GM21447 (cell line): ENCODE data around the gene STARD13.

ENCODE experiments used
- ATAC-seq: cut with Tn5 transposase; IDR thresholded peaks from one replicate; pipeline ENCODE4 v1.9.1; 2021; ENCODE audit not compliant: unreplicated experiment

STARD13 gene

GRCh38 chr13:33125821-33126570 lies 159.6 kb downstream of the STARD13 start:
- no peak for ATAC-seq

- ATAC-seq: no peak
Observed at GRCh38 chr13:33123066-33123859, 162.3 kb downstream of the STARD13 start.

- ATAC-seq: no peak
Observed at GRCh38 chr13:33119856-33120543, 165.6 kb downstream of the STARD13 start.

GRCh38 chr13:33119022-33119781 lies 166.4 kb downstream of the STARD13 start:
- no peak for ATAC-seq

- ATAC-seq: no peak
Observed at GRCh38 chr13:33116321-33117010, 169.1 kb downstream of the STARD13 start.

- no peak for ATAC-seq
Observed at GRCh38 chr13:33115274-33115673, 170.3 kb downstream of the STARD13 start.

- no peak for ATAC-seq
Observed at GRCh38 chr13:33114146-33114545, 171.4 kb downstream of the STARD13 start.

- no peak for ATAC-seq
Observed at GRCh38 chr13:33112766-33113165, 172.8 kb downstream of the STARD13 start.

- ATAC-seq: no peak
Observed at GRCh38 chr13:33111414-33112110, 174.0 kb downstream of the STARD13 start.

GRCh38 chr13:33110713-33111413 lies 174.7 kb downstream of the STARD13 start:
- peak; percentile 46 for ATAC-seq

- no peak for ATAC-seq
Observed at GRCh38 chr13:33110386-33110712, 175.2 kb downstream of the STARD13 start.

GRCh38 chr13:33109801-33110200 lies 175.8 kb downstream of the STARD13 start:
- ATAC-seq: no peak

GRCh38 chr13:33109271-33109697 lies 176.3 kb downstream of the STARD13 start:
- ATAC-seq: no peak

GRCh38 chr13:33108620-33109019 lies 176.9 kb downstream of the STARD13 start:
- no peak for ATAC-seq

- ATAC-seq: no peak
Observed at GRCh38 chr13:33107361-33107760, 178.2 kb downstream of the STARD13 start.

- ATAC-seq: no peak
Observed at GRCh38 chr13:33106656-33107360, 178.7 kb downstream of the STARD13 start.

GRCh38 chr13:33105387-33106005 lies 180.1 kb downstream of the STARD13 start:
- ATAC-seq: no peak

GRCh38 chr13:33103457-33103856 lies 182.1 kb downstream of the STARD13 start:
- no peak for ATAC-seq
